Heart right ventricle (tissue), 16 donors: Measurements from ENCODE around the gene MTHFD1L. TPM values are rescaled to one million over a fixed set of nuclear protein-coding genes. Genes with fewer than 3 reads are reported as not detected.
"Not testable (repeated sequence)": the region's sequence is repeated elsewhere in the genome, so short reads cannot be mapped to it uniquely, and the experiment has no call there.

Experiments
- ATAC-seq, 8 donors: fragments of 200-7000 bp; cut with Tn5 transposase; one replicate each; pipeline ENCODE4 v1.9.1; 2020; ENCODE audit warnings: mild to moderate bottlenecking in 8 of 8, moderate library complexity in 8 of 8, moderate number of reproducible peaks in 1 of 8
- DNase-seq, 2 donors: peaks; one replicate each; pipeline ENCODE4 v3.0.0-alpha.2; 2020
- H3K27ac ChIP-seq, 10 donors: fragments of 200-600 bp; sonication (generic) in 2 of 10; one replicate each; pipeline versions ENCODE4 v1.5.0 to v1.8.0; 2020 to 2022; ENCODE audit warnings: mild to moderate bottlenecking in 3 of 10
- H3K27me3 ChIP-seq, 7 donors: fragments of 200-600 bp; one replicate each; pipeline ENCODE4 v1.8.0; 2021 to 2022; ENCODE audit warnings: mild to moderate bottlenecking in 2 of 7
- H3K36me3 ChIP-seq, 9 donors: fragments of 200-600 bp; sonication (generic) in 1 of 9; one replicate each; pipeline versions ENCODE4 v1.5.0 to v1.8.0; 2020 to 2022; ENCODE audit warnings: mild to moderate bottlenecking in 2 of 9
- H3K4me1 ChIP-seq, 9 donors: fragments of 200-600 bp; sonication (generic) in 1 of 9; one replicate each; pipeline versions ENCODE4 v1.5.0 to v1.8.0; 2020 to 2022; ENCODE audit warnings: mild to moderate bottlenecking in 4 of 9
- H3K4me3 ChIP-seq, 10 donors: fragments of 200-600 bp; sonication (generic) in 2 of 10; one replicate each; pipeline versions ENCODE4 v1.5.0 to v1.8.0; 2020 to 2022; ENCODE audit warnings: mild to moderate bottlenecking in 7 of 10, moderate library complexity in 2 of 10
- H3K9me3 ChIP-seq, 11 donors: fragments of 200-600 bp in 10 of 11; sonication (generic) in 2 of 11; one replicate each; pipeline versions ENCODE4 v1.5.0 to v1.8.0; 2013 to 2022; ENCODE audit warnings: mild to moderate bottlenecking in 2 of 11, control low read depth in 1 of 11, moderate library complexity in 1 of 11
- CTCF ChIP-seq, 9 donors: fragments of 200-600 bp; sonication (generic) in 2 of 9; IDR thresholded peaks; one replicate each; pipeline versions ENCODE4 v1.5.0 to v1.8.0; 2021 to 2022; ENCODE audit warnings: antibody characterized with exemption in 9 of 9, mild to moderate bottlenecking in 5 of 9, moderate library complexity in 1 of 9
- WGBS, 2 donors: extraction: QIAGEN DNeasy Blood & Tissue Kit; methylation state at CpG; one replicate each; pipeline ENCODE4 v1.1.7; 2013; ENCODE audit warnings: inconsistent platforms in 1 of 2; 5-methylcytosine and 5-hydroxymethylcytosine counted together
- intact Hi-C, 10 donors: fragments of 100-400 bp; cut with DNase I; formaldehyde crosslinking; loops; one replicate each; pipeline versions ENCODE4 v1.11.1 to v1.14.2; 2022
- polyA plus RNA-seq, 2 donors: library from polyadenylated mRNA; stranded (reverse); fragments of 200-250 nt; gene quantifications; one replicate each; pipeline ENCODE4 v1.2.3, GENCODE V29; 2013
- total RNA-seq, 10 donors: library from RNA; stranded (reverse); fragmentation: NEBNext Ultra II Directional in 3 of 10; extraction: Animal tissue kit (Norgen Biotek cat#: 25700) in 3 of 10; gene quantifications; one replicate each; pipeline versions ENCODE4 v1.2.1 to v1.2.4, GENCODE V29; 2021 to 2023
- donor health status: Arrhythmogenic right ventricular cardiomyopathy.
- donor health status: ischemic (EF 13 %, LVEDD 7.1; RV severe dilation, severe dysfunction).
- donor health status: healthy with polysubstance abuse.
- donor health status: DM: no; HTN: yes; CAD: no.
- donor health status: DM: no; HTN: no; CAD: no.
- donor health status: ischemic (EF 25% LVEDD 6.9; RV normal size, moderate dysfunction).
- donor health status: ischemic (EF 25% LVEDD 5.7; RV mildly dilated, moderate dysfunction).
- donor health status: healthy.
- donor health status: DM: yes; HTN: yes; CAD: no.
- donor health status: Ischemic cardiomyopathy.
- donor health status: ischemic (EF 35%, LVEDD 5.7; RV mildly dilated, moderate dysfunction).
- donor health status: nonischemic (EF 11% LVEDD 7.7; RV severe dilation, severe dysfunction).
- donor health status: DM: yes; HTN: yes; CAD: no.
- donor health status: PGD.
- donor health status: ischemic (EF 29% LVEDD 5.4; RV normal size, mild dysfunction).
- donor health status: nonischemic (EF 23%, LVEDD 6.1; RV moderate dilation, normal function).

The MTHFD1L gene
- total and polyA plus RNA-seq, 12 donors = 1.2 to 10.8 (median 3.8) TPM

GRCh38 chr6:151109869-151110575, 244.5 kb downstream of the MTHFD1L start:
- ATAC-seq = peak in 1 of 8 donors; percentile 34
- DNase-seq = no peak
- TF ChIP-seq CTCF (IDR thresholded peaks at IDR 0.05) = no peak
- intact Hi-C loops = no loop called here
- Histone ChIP-seq H3K4me3 (no peak overlapping the region), H3K36me3 (no peaks in the 10 kb centered on the region), H3K27me3 (no peaks in the 10 kb centered on the region), H3K4me1 (no peaks in the 10 kb centered on the region), H3K9me3 (no peaks in the 10 kb centered on the region), H3K27ac (no peak overlapping the region)
- WGBS, 2 donors = 80 to 82% methylated on average over 11 of the region's 11 CpGs

DNA sequence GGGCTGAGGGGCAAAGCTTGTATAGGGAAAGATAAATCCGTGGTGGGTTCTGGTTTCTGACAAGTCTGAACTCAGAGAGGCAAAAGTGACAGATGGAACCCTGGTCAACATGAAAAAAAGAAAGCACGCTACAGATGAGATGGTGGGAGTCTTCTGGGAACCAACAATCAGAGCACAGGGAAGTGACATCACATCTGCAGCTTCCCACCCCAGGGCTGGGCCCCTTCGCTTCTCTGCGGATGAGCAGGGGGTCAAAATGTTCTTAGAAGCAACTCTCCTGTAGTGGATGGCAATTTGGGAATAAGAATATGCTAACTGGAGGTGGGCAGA, 245.0 kb downstream of the MTHFD1L start:
- no peak overlapping the region for H3K27ac ChIP-seq
- ATAC-seq (peak in 1 of 8 donors; percentile 10), DNase-seq (no peak)
- 66% methylated on average over 4 of the region's 4 CpGs for WGBS, 2 donors
- H3K4me1 ChIP-seq = no peaks in the 10 kb centered on the region
- H3K9me3 ChIP-seq = no peaks in the 10 kb centered on the region
- no peaks in the 10 kb centered on the region for H3K36me3 ChIP-seq
- intact Hi-C loops = no loop called here
- TF ChIP-seq CTCF (IDR thresholded peaks at IDR 0.05) = no peak
- H3K4me3 ChIP-seq = no peak overlapping the region
- H3K27me3 ChIP-seq = no peaks in the 10 kb centered on the region

- TF ChIP-seq CTCF (IDR thresholded peaks at IDR 0.05) = no peak
- Histone ChIP-seq H3K36me3 (no peaks in the 10 kb centered on the region), H3K27ac (no peak overlapping the region), H3K9me3 (no peaks in the 10 kb centered on the region), H3K27me3 (no peaks in the 10 kb centered on the region), H3K4me3 (no peak overlapping the region), H3K4me1 (no peaks in the 10 kb centered on the region)
- DNase-seq (no peak), ATAC-seq (no peak)
- intact Hi-C loops = no loop called here
- WGBS, 2 donors = 65 to 71% methylated on average over 5 of the region's 5 CpGs
These were observed 246.2 kb downstream of the MTHFD1L start for GRCh38 chr6:151111670-151112069.

DNA sequence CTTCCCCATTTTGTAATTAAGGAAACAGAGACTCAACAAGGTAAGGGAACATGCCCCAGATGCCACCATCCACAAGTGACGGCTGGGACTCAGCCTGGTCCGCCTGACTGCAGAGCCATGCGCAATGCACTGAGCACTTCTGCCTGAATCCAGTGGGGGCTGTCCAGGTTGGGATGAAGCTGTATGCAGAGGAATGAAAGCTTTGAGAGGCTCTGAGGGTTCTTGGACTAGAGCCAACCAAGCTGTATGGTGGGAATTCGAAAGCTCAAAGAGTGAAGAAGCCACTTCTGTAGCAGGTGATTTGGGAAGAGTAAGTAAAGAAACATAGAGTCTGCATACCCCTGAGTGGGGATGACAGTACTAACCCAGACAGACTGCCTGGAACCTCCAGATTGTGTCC, 246.6 kb downstream of the MTHFD1L start:
- DNase-seq = no peak
- intact Hi-C loops = no loop called here
- ATAC-seq = no peak
- Histone ChIP-seq H3K4me1 (no peaks in the 10 kb centered on the region), H3K9me3 (no peaks in the 10 kb centered on the region), H3K27me3 (no peaks in the 10 kb centered on the region), H3K27ac (no peak overlapping the region), H3K4me3 (no peak overlapping the region), H3K36me3 (no peaks in the 10 kb centered on the region)
- no peak for TF ChIP-seq CTCF (IDR thresholded peaks at IDR 0.05)
- WGBS, 2 donors = 60 to 77% methylated on average over 4 of the region's 4 CpGs

GRCh38 chr6:151112884-151113283, 247.4 kb downstream of the MTHFD1L start:
- H3K9me3 ChIP-seq, DNase-seq, H3K27ac ChIP-seq, H3K27me3 ChIP-seq, H3K4me1 ChIP-seq, H3K4me3 ChIP-seq, intact Hi-C loops, H3K36me3 ChIP-seq, ATAC-seq: not testable (repeated sequence)
- WGBS, 2 donors = 76 to 97% methylated on average over 3 of the region's 3 CpGs
